Measurements from ENCODE around the gene CCM2. TPM values are rescaled to one million over a fixed set of nuclear protein-coding genes. Genes with fewer than 3 reads are reported as not detected.

CCM2 gene
- total RNA-seq, 1 donor from 2014 or later: 44.8 TPM

- ATAC-seq: no peak
- peak; percentile 41 for DNase-seq (ENCODE audit: low spot score)
Measured at GRCh38 chr7:45075871-45076796, 76.1 kb downstream of the CCM2 start.

GRCh38 chr7:45076946-45077345 lies 76.9 kb downstream of the CCM2 start:
- ATAC-seq (no peak), DNase-seq (ENCODE audit: low spot score) (peak; percentile 26)

- ATAC-seq (no peak), DNase-seq (ENCODE audit: low spot score) (peak; percentile 32)
Measured at GRCh38 chr7:45077579-45077978, 77.6 kb downstream of the CCM2 start.

GRCh38 chr7:45078125-45078681 lies 78.2 kb downstream of the CCM2 start:
- ATAC-seq (no peak), DNase-seq (ENCODE audit: low spot score) (peak; percentile 35)

- DNase-seq (ENCODE audit: low spot score): peak; percentile 41
Measured at GRCh38 chr7:45080265-45080957, 80.4 kb downstream of the CCM2 start.

GRCh38 chr7:45080958-45081669 lies 81.1 kb downstream of the CCM2 start:
- DNase-seq (ENCODE audit: low spot score): no peak

More at GRCh38 chr7:45080265-45080957, 80.4 kb downstream of the CCM2 start:
- peak; percentile 51 for ATAC-seq

GRCh38 chr7:45081670-45081974 lies 81.6 kb downstream of the CCM2 start:
- DNase-seq (ENCODE audit: low spot score) (no peak), ATAC-seq (no peak)

More at GRCh38 chr7:45080958-45081669, 81.1 kb downstream of the CCM2 start:
- no peak for ATAC-seq

- DNase-seq (ENCODE audit: low spot score): no peak
- peak; percentile 6 for ATAC-seq
Measured at GRCh38 chr7:45082031-45082830, 82.2 kb downstream of the CCM2 start.

- DNase-seq (ENCODE audit: low spot score) (no peak), ATAC-seq (no peak)
Measured at GRCh38 chr7:45082831-45083331, 82.9 kb downstream of the CCM2 start.

- no peak for ATAC-seq
- DNase-seq (ENCODE audit: low spot score): no peak
Measured at GRCh38 chr7:45084336-45084735, 84.3 kb downstream of the CCM2 start.

GRCh38 chr7:45084901-45085618 lies 85.1 kb downstream of the CCM2 start:
- no peak for ATAC-seq
- DNase-seq (ENCODE audit: low spot score): no peak

GRCh38 chr7:45085619-45086200 lies 85.7 kb downstream of the CCM2 start:
- DNase-seq (ENCODE audit: low spot score) (no peak), ATAC-seq (no peak)

- no peak for ATAC-seq
- DNase-seq (ENCODE audit: low spot score): no peak
Measured at GRCh38 chr7:45086331-45087065, 86.5 kb downstream of the CCM2 start.

- no peak for DNase-seq (ENCODE audit: low spot score)
Measured at GRCh38 chr7:45087301-45088145, 87.5 kb downstream of the CCM2 start.

GRCh38 chr7:45088146-45088701 lies 88.2 kb downstream of the CCM2 start:
- DNase-seq (ENCODE audit: low spot score) (no peak), ATAC-seq (no peak)

More at GRCh38 chr7:45087301-45088145, 87.5 kb downstream of the CCM2 start:
- ATAC-seq: no peak

GRCh38 chr7:45088821-45089340 lies 88.9 kb downstream of the CCM2 start, which contains the start of gene NACAD:
Gene NACAD, minus strand, starts transcription at chr7:45088969. Its CDS starts 75 bp downstream, at chr7:45088894.
- ATAC-seq (peak; percentile 36), DNase-seq (ENCODE audit: low spot score) (no peak)
